Coronary artery (tissue), 2 donors: Measurements from ENCODE around the gene OSGEP.
"Not testable (repeated sequence)": the region's sequence is repeated elsewhere in the genome, so short reads cannot be mapped to it uniquely, and the experiment has no call there.

Experiments
- DNase-seq: peaks from one replicate; pipeline ENCODE4 v3.0.0-alpha.2; 2017; ENCODE audit warnings: low spot score
- H3K27ac ChIP-seq, 2 donors: fragments of 200-600 bp; sonication (generic); one replicate each; pipeline ENCODE4 v1.5.1; 2016 to 2019
- H3K4me3 ChIP-seq: fragments of 200-600 bp; sonication (generic); 2 replicates; pipeline ENCODE4 v1.5.1; 2016; ENCODE audit warnings: mild to moderate bottlenecking, moderate library complexity
- CTCF ChIP-seq: fragments of 200-600 bp; sonication (generic); IDR thresholded peaks from one replicate; pipeline ENCODE4 v1.5.1; 2019; ENCODE audit warnings: antibody characterized with exemption

Gene OSGEP

GRCh38 chr14:20460458-20461224 is 6.0 kb upstream of the OSGEP start:
- Histone ChIP-seq H3K4me3 (peak overlapping the region; percentile 81), H3K27ac (peak overlapping the region; percentile 93 to 94)
- no peak for DNase-seq
- no peak for TF ChIP-seq CTCF

- DNase-seq = no peak
- Histone ChIP-seq H3K27ac (peak overlapping the region in 1 of 2 donors; percentile 10), H3K4me3 (no peak overlapping the region)
- TF ChIP-seq CTCF = no peak
Observed at GRCh38 chr14:20458031-20458789, 3.6 kb upstream of the OSGEP start.

GRCh38 chr14:20456971-20457370 is 2.4 kb upstream of the OSGEP start:
- Histone ChIP-seq H3K4me3 (no peak overlapping the region), H3K27ac (no peak overlapping the region)
- no peak for DNase-seq
- no peak for TF ChIP-seq CTCF

GRCh38 chr14:20455355-20456300 is 1.0 kb upstream of the OSGEP start:
- Histone ChIP-seq H3K4me3 (peak overlapping the region; percentile 84), H3K27ac (peak overlapping the region; percentile 89 to 90)
- TF ChIP-seq CTCF = no peak
- DNase-seq = no peak

- not testable (repeated sequence) for H3K4me3 ChIP-seq, DNase-seq, H3K27ac ChIP-seq
Observed at GRCh38 chr14:20452831-20453230, 1.8 kb downstream of the OSGEP start.

- Histone ChIP-seq H3K4me3 (no peak overlapping the region), H3K27ac (no peak overlapping the region)
- no peak for TF ChIP-seq CTCF
- no peak for DNase-seq
Observed at GRCh38 chr14:20446889-20447288, 7.7 kb downstream of the OSGEP start.

- not testable (repeated sequence) for H3K4me3 ChIP-seq, H3K27ac ChIP-seq, DNase-seq
Observed at GRCh38 chr14:20443650-20444049, 11.0 kb downstream of the OSGEP start.
